Panc1 (cell line): ENCODE data around the gene MSMP. TPM values are rescaled to one million over a fixed set of nuclear protein-coding genes. Genes with fewer than 3 reads are reported as not detected.

Experiments
- ATAC-seq: fragments of 200-7000 bp; cut with Tn5 transposase; 2 replicates; pipeline ENCODE4 v1.9.1; 2020; ENCODE audit warnings: mild to moderate bottlenecking, moderate library complexity
- BruUV-seq: library from RNA; stranded (reverse); fragments of 400-500 nt; replicated peaks from 2 replicates; lab custom pipeline; 2021; lab: Mats Ljungman, UMichigan
- CTCF ChIA-PET: fragments of 300-600 bp; sonication (Branson Sonifier 250); formaldehyde crosslinking; loops from one replicate; lab custom pipeline; 2022; ENCODE audit warnings: antibody characterized with exemption; lab: Charles Lee
- POLR2A ChIA-PET: fragments of 300-600 bp; sonication (Branson Sonifier 250); formaldehyde crosslinking; loops from one replicate; lab custom pipeline; 2022; ENCODE audit warnings: antibody characterized with exemption; lab: Charles Lee
- DNase-seq: peaks from one replicate; pipeline ENCODE4 v3.0.0-alpha.2; 2010; ENCODE audit warnings: low read depth, low spot score
- H3K27ac ChIP-seq: 2 replicates; pipeline ENCODE4 v1.5.1; 2011; ENCODE audit warnings: mild to moderate bottlenecking, low read length, inconsistent platforms
- H3K27me3 ChIP-seq: fragments of 200-500 bp; sonication (Bioruptor generic); 2 replicates; pipeline ENCODE4 v1.6.0; 2014; ENCODE audit warnings: low read length, inconsistent platforms; ENCODE audit not compliant: control insufficient read depth, insufficient read depth
- H3K36me3 ChIP-seq: fragments of 200-500 bp; sonication (Bioruptor generic); 2 replicates; pipeline ENCODE4 v1.5.1; 2014; ENCODE audit warnings: inconsistent platforms, mild to moderate bottlenecking, low read length, moderate library complexity; ENCODE audit not compliant: control insufficient read depth, insufficient read depth
- H3K4me1 ChIP-seq: 2 replicates; pipeline ENCODE4 v1.5.1; 2011; ENCODE audit warnings: inconsistent platforms, mild to moderate bottlenecking, low read length, moderate library complexity; ENCODE audit not compliant: control insufficient read depth, insufficient read depth
- H3K4me3 ChIP-seq, 2 experiments: 2 replicates each; pipeline ENCODE4 v1.5.1; 2011 to 2012; ENCODE audit warnings: low read depth in 2 of 2, low read length in 2 of 2, mild to moderate bottlenecking in 2 of 2, inconsistent platforms in 1 of 2, moderate library complexity in 1 of 2
- H3K9me3 ChIP-seq: fragments of 200-500 bp; sonication (Bioruptor generic); 2 replicates; pipeline ENCODE4 v1.5.1; 2014; ENCODE audit warnings: low read depth, mild to moderate bottlenecking, inconsistent platforms, low read length, moderate library complexity; ENCODE audit not compliant: control insufficient read depth, insufficient read depth
- POLR2AphosphoS5 ChIP-seq: IDR thresholded peaks from 2 replicates; pipeline ENCODE4 v1.6.1; 2012; ENCODE audit warnings: mild to moderate bottlenecking, low read depth, low read length, moderate library complexity
- SIN3A ChIP-seq: IDR thresholded peaks from 2 replicates; pipeline ENCODE4 v1.6.1; 2012; ENCODE audit warnings: low read depth, mild to moderate bottlenecking, low read length, moderate library complexity, borderline replicate concordance; ENCODE audit not compliant: insufficient read depth
- TCF7L2 ChIP-seq: IDR thresholded peaks from 2 replicates; pipeline ENCODE4 v1.6.1; 2011; ENCODE audit warnings: mild to moderate bottlenecking, low read depth, low read length, inconsistent platforms
- in situ Hi-C: cut with HindIII; loops from 2 replicates; pipeline ENCODE4 v1.10.0; 2016; ENCODE audit warnings: low sequenced_read_pairs, low pct_unique_long_range_greater_than_20kb
- intact Hi-C: fragments of 100-400 bp; cut with micrococcal nuclease; formaldehyde crosslinking; loops from one replicate; pipeline ENCODE4 v1.10.0; 2022; ENCODE audit not compliant: unreplicated experiment
- total RNA-seq: library from RNA; stranded (reverse); gene quantifications from one replicate; pipeline ENCODE4 v1.2.1, GENCODE V29; 2021; ENCODE audit not compliant: unreplicated experiment
- TF ChIP-seq, protein P1 (sequence below): fragments of 450-650 bp; IDR thresholded peaks from 2 replicates; pipeline ENCODE4 v1.5.1; 2017; ENCODE audit warnings: mild to moderate bottlenecking
- TF ChIP-seq, protein P2 (sequence below), 2 experiments: IDR thresholded peaks; 2 replicates each; pipeline ENCODE4 v1.6.1; 2011 to 2012; ENCODE audit warnings: low read depth in 2 of 2, control low read depth in 1 of 2, low read length in 1 of 2, mild to moderate bottlenecking in 1 of 2, moderate library complexity in 1 of 2; ENCODE audit not compliant: insufficient read depth in 1 of 2

MSMP gene
- total RNA-seq, 1 experiment from 2014 or later: 1.4 TPM

DNA sequence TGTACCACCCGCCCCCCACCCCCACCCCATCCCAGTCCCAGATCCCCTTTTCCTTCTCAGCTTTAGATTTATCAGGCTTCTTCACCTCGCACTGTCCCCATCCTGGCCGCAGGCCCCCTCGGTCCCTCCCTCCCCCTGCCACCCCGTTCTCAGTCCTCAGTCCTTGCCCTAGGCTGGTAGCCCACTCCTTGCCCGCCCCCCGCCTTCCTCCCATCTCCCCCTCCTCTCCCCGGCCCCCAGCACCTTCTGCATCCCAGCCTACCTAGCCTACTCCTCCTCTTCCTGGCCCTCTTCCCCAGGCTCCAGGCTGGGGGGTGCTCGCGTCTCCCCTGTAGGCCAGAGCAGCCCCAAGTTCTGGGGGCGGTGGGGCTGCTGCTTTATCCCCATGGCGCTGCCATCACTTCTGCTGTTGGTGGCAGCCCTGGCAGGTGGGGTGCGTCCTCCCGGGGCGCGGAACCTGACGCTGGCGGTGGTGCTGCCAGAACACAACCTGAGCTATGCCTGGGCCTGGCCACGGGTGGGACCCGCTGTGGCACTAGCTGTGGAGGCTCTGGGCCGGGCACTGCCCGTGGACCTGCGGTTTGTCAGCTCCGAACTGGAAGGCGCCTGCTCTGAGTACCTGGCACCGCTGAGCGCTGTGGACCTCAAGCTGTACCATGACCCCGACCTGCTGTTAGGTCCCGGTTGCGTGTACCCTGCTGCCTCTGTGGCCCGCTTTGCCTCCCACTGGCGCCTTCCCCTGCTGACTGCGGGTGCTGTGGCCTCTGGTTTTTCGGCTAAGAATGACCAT is 38.1 kb upstream of the MSMP start:
- Histone ChIP-seq H3K4me3 (no peak overlapping the region), H3K27me3 (no peaks in the 10 kb centered on the region), H3K36me3 (no peaks in the 10 kb centered on the region), H3K4me1 (0 out of 2 replicates have a peak, but pooled peaks cover 3% of the 10 kb centered on the region), H3K9me3 (no peaks in the 10 kb centered on the region), H3K27ac (no peak overlapping the region)
- intact Hi-C loops: no loop called here
- TF ChIP-seq, protein P1, sequence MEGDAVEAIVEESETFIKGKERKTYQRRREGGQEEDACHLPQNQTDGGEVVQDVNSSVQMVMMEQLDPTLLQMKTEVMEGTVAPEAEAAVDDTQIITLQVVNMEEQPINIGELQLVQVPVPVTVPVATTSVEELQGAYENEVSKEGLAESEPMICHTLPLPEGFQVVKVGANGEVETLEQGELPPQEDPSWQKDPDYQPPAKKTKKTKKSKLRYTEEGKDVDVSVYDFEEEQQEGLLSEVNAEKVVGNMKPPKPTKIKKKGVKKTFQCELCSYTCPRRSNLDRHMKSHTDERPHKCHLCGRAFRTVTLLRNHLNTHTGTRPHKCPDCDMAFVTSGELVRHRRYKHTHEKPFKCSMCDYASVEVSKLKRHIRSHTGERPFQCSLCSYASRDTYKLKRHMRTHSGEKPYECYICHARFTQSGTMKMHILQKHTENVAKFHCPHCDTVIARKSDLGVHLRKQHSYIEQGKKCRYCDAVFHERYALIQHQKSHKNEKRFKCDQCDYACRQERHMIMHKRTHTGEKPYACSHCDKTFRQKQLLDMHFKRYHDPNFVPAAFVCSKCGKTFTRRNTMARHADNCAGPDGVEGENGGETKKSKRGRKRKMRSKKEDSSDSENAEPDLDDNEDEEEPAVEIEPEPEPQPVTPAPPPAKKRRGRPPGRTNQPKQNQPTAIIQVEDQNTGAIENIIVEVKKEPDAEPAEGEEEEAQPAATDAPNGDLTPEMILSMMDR: no peak
- POLR2A ChIA-PET: no interaction called here
- ATAC-seq (no peak), DNase-seq (no peak)
- CTCF ChIA-PET: interaction anchor here (0.6 kb wide), 1 partner anchor 145 kb away, joined by 6 read pairs; no protein-coding TSS in a partner anchor
- in situ Hi-C loops: no loop called here
- BruUV-seq: no TSS peak

- Histone ChIP-seq H3K9me3 (no peaks in the 10 kb centered on the region), H3K36me3 (no peaks in the 10 kb centered on the region), H3K27me3 (no peaks in the 10 kb centered on the region), H3K4me1 (0 out of 2 replicates have a peak, but pooled peaks cover 3% of the 10 kb centered on the region), H3K4me3 (no peak within 1 kb of the TSS), H3K27ac (no peak within 1 kb of the TSS)
- in situ Hi-C loops: no loop called here
- TF ChIP-seq TCF7L2: no peak
- TF ChIP-seq, protein P1: no peak
- TF ChIP-seq, protein P2, sequence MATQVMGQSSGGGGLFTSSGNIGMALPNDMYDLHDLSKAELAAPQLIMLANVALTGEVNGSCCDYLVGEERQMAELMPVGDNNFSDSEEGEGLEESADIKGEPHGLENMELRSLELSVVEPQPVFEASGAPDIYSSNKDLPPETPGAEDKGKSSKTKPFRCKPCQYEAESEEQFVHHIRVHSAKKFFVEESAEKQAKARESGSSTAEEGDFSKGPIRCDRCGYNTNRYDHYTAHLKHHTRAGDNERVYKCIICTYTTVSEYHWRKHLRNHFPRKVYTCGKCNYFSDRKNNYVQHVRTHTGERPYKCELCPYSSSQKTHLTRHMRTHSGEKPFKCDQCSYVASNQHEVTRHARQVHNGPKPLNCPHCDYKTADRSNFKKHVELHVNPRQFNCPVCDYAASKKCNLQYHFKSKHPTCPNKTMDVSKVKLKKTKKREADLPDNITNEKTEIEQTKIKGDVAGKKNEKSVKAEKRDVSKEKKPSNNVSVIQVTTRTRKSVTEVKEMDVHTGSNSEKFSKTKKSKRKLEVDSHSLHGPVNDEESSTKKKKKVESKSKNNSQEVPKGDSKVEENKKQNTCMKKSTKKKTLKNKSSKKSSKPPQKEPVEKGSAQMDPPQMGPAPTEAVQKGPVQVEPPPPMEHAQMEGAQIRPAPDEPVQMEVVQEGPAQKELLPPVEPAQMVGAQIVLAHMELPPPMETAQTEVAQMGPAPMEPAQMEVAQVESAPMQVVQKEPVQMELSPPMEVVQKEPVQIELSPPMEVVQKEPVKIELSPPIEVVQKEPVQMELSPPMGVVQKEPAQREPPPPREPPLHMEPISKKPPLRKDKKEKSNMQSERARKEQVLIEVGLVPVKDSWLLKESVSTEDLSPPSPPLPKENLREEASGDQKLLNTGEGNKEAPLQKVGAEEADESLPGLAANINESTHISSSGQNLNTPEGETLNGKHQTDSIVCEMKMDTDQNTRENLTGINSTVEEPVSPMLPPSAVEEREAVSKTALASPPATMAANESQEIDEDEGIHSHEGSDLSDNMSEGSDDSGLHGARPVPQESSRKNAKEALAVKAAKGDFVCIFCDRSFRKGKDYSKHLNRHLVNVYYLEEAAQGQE (IDR thresholded peaks at IDR 0.05; ENCODE audit: insufficient read depth in 1 of 2, low read depth in 2 of 2, low read length in 1 of 2): no peak
- no peak for TF ChIP-seq SIN3A
- no peak for TF ChIP-seq POLR2AphosphoS5
- intact Hi-C loops: no loop called here
- CTCF ChIA-PET: no interaction called here
- BruUV-seq: no TSS peak
- no peak for ATAC-seq
- POLR2A ChIA-PET: interaction anchor here (0.6 kb wide), 1 partner anchor 57 kb away, joined by 3 read pairs; no protein-coding TSS in a partner anchor
- DNase-seq: no peak
Measured at GRCh38 chr9:35791297-35791921, 37.3 kb upstream of the MSMP start, which contains the start of gene NPR2. NPR2 (plus strand) TSS chr9:35791591; CDS start chr9:35792409, 818 bp downstream.
